Activated naive CD8-positive, alpha-beta T cell treated with anti-CD3 and anti-CD28 coated beads for 36 hours (primary cell): ENCODE measurements around the gene CFAP47. TPM values are rescaled to one million over a fixed set of nuclear protein-coding genes. Genes with fewer than 3 reads are reported as not detected.
"Not testable (repeated sequence)": the region's sequence is repeated elsewhere in the genome, so short reads cannot be mapped to it uniquely, and the experiment has no call there.

Experiments
- DNase-seq: peaks from one replicate; pipeline ENCODE4 v3.0.0; 2021
- H3K27ac Mint-ChIP-seq: one replicate; pipeline ENCODE4 v1.8.0; 2022; ENCODE audit warnings: mild to moderate bottlenecking, moderate library complexity, mixed read lengths
- H3K27me3 Mint-ChIP-seq: one replicate; pipeline ENCODE4 v1.8.0; 2022; ENCODE audit warnings: mild to moderate bottlenecking, mixed read lengths
- H3K36me3 Mint-ChIP-seq: one replicate; pipeline ENCODE4 v1.8.0; 2021; ENCODE audit warnings: mild to moderate bottlenecking, mixed read lengths
- H3K4me1 Mint-ChIP-seq: one replicate; pipeline ENCODE4 v1.8.0; 2021; ENCODE audit warnings: mixed read lengths
- H3K4me3 Mint-ChIP-seq: one replicate; pipeline ENCODE4 v1.8.0; 2022; ENCODE audit warnings: mild to moderate bottlenecking, moderate library complexity, mixed read lengths
- H3K9me3 Mint-ChIP-seq: one replicate; pipeline ENCODE4 v1.8.0; 2022; ENCODE audit warnings: mixed read lengths
- total RNA-seq, 2 experiments: library from RNA; stranded (reverse); gene quantifications; one replicate each; pipeline ENCODE4 v1.2.3, GENCODE V29; 2021

The CFAP47 gene
- total RNA-seq = not detected

GRCh38 chrX:35919536-35920309 is at the start of gene CFAP47:
Gene CFAP47, plus strand, starts transcription at chrX:35919734. Its CDS starts 66 bp downstream, at chrX:35919800.
- H3K36me3 Mint-ChIP-seq = no peaks in the 10 kb centered on the region
- DNase-seq = peak; percentile 2
- H3K9me3 Mint-ChIP-seq = no peaks in the 10 kb centered on the region
- no peaks in the 10 kb centered on the region for H3K27me3 Mint-ChIP-seq
- no peaks in the 10 kb centered on the region for H3K4me1 Mint-ChIP-seq
- H3K4me3 Mint-ChIP-seq = no peak within 1 kb of the TSS
- no peak within 1 kb of the TSS for H3K27ac Mint-ChIP-seq

DNA sequence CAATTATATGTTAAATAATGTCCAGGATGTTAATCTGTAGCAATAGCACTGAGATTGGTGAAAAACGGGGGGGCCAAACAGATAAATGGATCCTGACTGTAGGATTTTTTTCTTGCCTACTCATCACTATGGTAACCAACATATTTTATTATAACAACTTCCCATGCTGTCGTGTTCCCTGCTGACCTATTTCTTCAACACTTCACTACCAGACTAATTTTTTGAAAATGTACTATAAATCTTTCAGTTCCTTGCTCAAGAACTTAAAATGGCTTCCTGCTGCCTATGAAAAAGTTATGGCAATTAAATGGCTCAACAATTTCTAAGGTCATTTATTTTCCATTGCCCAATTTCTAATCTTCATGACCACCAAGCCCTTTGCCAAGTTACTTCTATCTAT is 38.9 kb upstream of the CFAP47 start:
- Mint-ChIP-seq H3K4me3 (no peak overlapping the region), H3K36me3 (no peaks in the 10 kb centered on the region), H3K9me3 (no peaks in the 10 kb centered on the region), H3K27ac (no peak overlapping the region), H3K4me1 (no peaks in the 10 kb centered on the region), H3K27me3 (no peaks in the 10 kb centered on the region)
- no peak for DNase-seq

- DNase-seq = no peak
- H3K4me3 Mint-ChIP-seq = no peak overlapping the region
- H3K27ac Mint-ChIP-seq = no peak overlapping the region
Observed at GRCh38 chrX:35886135-35886534, 33.4 kb upstream of the CFAP47 start.

GRCh38 chrX:35890699-35891098 is 28.8 kb upstream of the CFAP47 start:
- no peaks in the 10 kb centered on the region for H3K4me1 Mint-ChIP-seq
- H3K27me3 Mint-ChIP-seq = no peaks in the 10 kb centered on the region
- no peak overlapping the region for H3K4me3 Mint-ChIP-seq
- no peaks in the 10 kb centered on the region for H3K9me3 Mint-ChIP-seq
- no peaks in the 10 kb centered on the region for H3K36me3 Mint-ChIP-seq
- DNase-seq = no peak
- no peak overlapping the region for H3K27ac Mint-ChIP-seq

More at GRCh38 chrX:35886135-35886534, 33.4 kb upstream of the CFAP47 start:
- no peaks in the 10 kb centered on the region for H3K27me3 Mint-ChIP-seq
- no peaks in the 10 kb centered on the region for H3K9me3 Mint-ChIP-seq
- no peaks in the 10 kb centered on the region for H3K4me1 Mint-ChIP-seq
- no peaks in the 10 kb centered on the region for H3K36me3 Mint-ChIP-seq

DNA sequence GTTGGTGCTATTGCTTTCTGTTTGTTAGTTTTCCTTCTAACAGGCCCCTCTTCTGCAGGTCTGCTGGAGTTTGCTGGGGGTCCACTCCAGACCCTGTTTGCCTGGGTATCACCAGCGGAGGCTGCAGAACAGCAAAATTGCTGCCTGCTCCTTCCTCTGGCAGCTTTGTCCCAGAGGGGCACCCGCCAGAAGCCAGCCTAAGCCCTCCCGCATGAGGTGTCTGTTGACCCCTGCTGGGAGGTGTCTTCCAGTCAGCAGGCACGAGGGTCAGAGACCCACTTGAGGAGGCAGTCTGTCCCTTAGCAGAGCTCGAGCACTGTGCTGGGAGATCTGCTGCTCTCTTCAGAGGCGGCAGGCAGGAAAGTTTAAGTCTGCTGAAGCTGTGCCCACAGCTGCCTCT is 67.3 kb downstream of the CFAP47 start:
- not testable (repeated sequence) for H3K36me3 Mint-ChIP-seq, H3K4me1 Mint-ChIP-seq, H3K9me3 Mint-ChIP-seq, H3K27me3 Mint-ChIP-seq, H3K27ac Mint-ChIP-seq, DNase-seq, H3K4me3 Mint-ChIP-seq

DNA sequence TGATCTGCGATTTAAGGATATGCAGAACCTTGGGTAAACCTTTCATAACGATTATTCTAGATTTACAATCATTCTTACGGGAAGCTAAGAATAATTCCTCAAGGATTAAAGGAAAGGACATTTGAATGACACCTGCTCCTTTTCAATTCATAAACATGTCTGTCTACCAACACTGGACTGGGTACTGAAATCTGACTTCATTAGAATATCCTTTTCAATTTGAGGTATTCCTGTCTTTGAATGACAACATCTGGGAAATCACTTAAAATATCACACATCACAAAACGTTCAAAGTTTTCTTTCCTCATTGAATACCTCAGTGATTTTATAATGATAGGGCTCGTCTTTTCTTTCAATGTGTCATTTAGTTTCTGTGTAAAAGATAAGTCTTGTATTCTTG is 87.7 kb downstream of the CFAP47 start:
- Mint-ChIP-seq H3K27ac (no peak overlapping the region), H3K36me3 (no peaks in the 10 kb centered on the region)

GRCh38 chrX:36019125-36019524 is 99.6 kb downstream of the CFAP47 start:
- H3K27ac Mint-ChIP-seq = no peak overlapping the region
- DNase-seq = no peak
- H3K4me1 Mint-ChIP-seq = no peaks in the 10 kb centered on the region
- no peaks in the 10 kb centered on the region for H3K27me3 Mint-ChIP-seq
- H3K36me3 Mint-ChIP-seq = no peaks in the 10 kb centered on the region
- H3K4me3 Mint-ChIP-seq = no peak overlapping the region
- H3K9me3 Mint-ChIP-seq = peaks cover 2% of the 10 kb centered on the region

More for the DNA sequence above, 87.7 kb downstream of the CFAP47 start:
- no peaks in the 10 kb centered on the region for H3K4me1 Mint-ChIP-seq
- H3K4me3 Mint-ChIP-seq = no peak overlapping the region
- no peaks in the 10 kb centered on the region for H3K27me3 Mint-ChIP-seq
- no peaks in the 10 kb centered on the region for H3K9me3 Mint-ChIP-seq
- DNase-seq = no peak

GRCh38 chrX:36035550-36035949 is 116.0 kb downstream of the CFAP47 start:
- H3K9me3 Mint-ChIP-seq = no peaks in the 10 kb centered on the region
- no peaks in the 10 kb centered on the region for H3K36me3 Mint-ChIP-seq
- H3K4me1 Mint-ChIP-seq = no peaks in the 10 kb centered on the region
- no peak overlapping the region for H3K27ac Mint-ChIP-seq
- H3K4me3 Mint-ChIP-seq = no peak overlapping the region
- no peaks in the 10 kb centered on the region for H3K27me3 Mint-ChIP-seq
- DNase-seq = no peak

DNA sequence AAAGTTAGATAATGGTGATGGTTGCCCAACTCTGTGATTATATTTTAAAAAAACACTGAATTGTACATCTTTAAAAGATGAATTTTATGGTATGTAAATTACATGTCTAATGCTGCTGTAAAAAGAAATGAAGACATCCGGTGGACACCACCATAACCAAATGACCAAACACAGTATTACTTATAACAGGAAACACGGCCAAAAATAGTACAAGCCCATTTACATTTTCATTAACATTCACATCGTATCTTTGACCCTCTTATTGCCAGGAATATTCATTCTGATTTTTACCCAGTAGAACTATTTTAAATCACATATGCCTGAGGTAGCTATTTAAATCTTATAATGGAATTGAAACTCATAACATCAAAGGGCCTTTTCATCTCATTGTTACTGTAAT is 143.2 kb downstream of the CFAP47 start:
- no peaks in the 10 kb centered on the region for H3K9me3 Mint-ChIP-seq
- no peak overlapping the region for H3K27ac Mint-ChIP-seq
- H3K4me1 Mint-ChIP-seq = no peaks in the 10 kb centered on the region
- H3K27me3 Mint-ChIP-seq = no peaks in the 10 kb centered on the region
- no peak overlapping the region for H3K4me3 Mint-ChIP-seq
- DNase-seq = no peak
- H3K36me3 Mint-ChIP-seq = no peaks in the 10 kb centered on the region

- H3K27ac Mint-ChIP-seq = no peak overlapping the region
- no peaks in the 10 kb centered on the region for H3K27me3 Mint-ChIP-seq
- no peaks in the 10 kb centered on the region for H3K4me1 Mint-ChIP-seq
- H3K4me3 Mint-ChIP-seq = no peak overlapping the region
- no peaks in the 10 kb centered on the region for H3K9me3 Mint-ChIP-seq
- no peak for DNase-seq
- H3K36me3 Mint-ChIP-seq = no peaks in the 10 kb centered on the region
Observed at GRCh38 chrX:36071061-36071460, 151.5 kb downstream of the CFAP47 start.

GRCh38 chrX:36075009-36075408 is 155.5 kb downstream of the CFAP47 start:
- not testable (repeated sequence) for H3K4me3 Mint-ChIP-seq, DNase-seq, H3K36me3 Mint-ChIP-seq, H3K9me3 Mint-ChIP-seq, H3K27ac Mint-ChIP-seq, H3K27me3 Mint-ChIP-seq, H3K4me1 Mint-ChIP-seq

GRCh38 chrX:36083256-36083655 is 163.7 kb downstream of the CFAP47 start:
- no peak overlapping the region for H3K27ac Mint-ChIP-seq
- H3K36me3 Mint-ChIP-seq = no peaks in the 10 kb centered on the region
- H3K4me1 Mint-ChIP-seq = no peaks in the 10 kb centered on the region
- no peaks in the 10 kb centered on the region for H3K9me3 Mint-ChIP-seq
- no peak for DNase-seq
- no peaks in the 10 kb centered on the region for H3K27me3 Mint-ChIP-seq
- H3K4me3 Mint-ChIP-seq = no peak overlapping the region

DNA sequence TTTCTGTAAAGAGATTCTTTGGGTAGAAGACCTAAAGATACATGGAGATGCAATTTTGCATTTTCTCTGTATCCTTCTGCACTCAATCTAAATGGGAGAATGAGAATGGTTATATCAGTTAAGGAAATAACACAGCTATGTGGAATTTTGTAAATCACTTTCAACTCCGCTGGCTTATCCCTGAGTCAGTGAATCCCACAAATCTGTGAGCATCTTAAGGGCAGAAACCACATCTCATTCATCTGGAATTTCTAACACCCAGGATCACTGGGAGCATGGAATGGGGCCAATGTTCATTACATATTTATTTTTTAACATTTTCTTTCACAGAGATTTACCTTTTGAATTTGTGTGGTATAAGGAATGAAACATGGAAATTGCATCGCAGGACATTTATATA is 167.8 kb downstream of the CFAP47 start:
- H3K36me3 Mint-ChIP-seq = no peaks in the 10 kb centered on the region
- DNase-seq = no peak
- no peaks in the 10 kb centered on the region for H3K4me1 Mint-ChIP-seq
- H3K27ac Mint-ChIP-seq = no peak overlapping the region
- no peaks in the 10 kb centered on the region for H3K9me3 Mint-ChIP-seq
- no peaks in the 10 kb centered on the region for H3K27me3 Mint-ChIP-seq
- H3K4me3 Mint-ChIP-seq = no peak overlapping the region

- DNase-seq = not testable (repeated sequence)
Observed at GRCh38 chrX:36088939-36089338, 169.4 kb downstream of the CFAP47 start.

DNA sequence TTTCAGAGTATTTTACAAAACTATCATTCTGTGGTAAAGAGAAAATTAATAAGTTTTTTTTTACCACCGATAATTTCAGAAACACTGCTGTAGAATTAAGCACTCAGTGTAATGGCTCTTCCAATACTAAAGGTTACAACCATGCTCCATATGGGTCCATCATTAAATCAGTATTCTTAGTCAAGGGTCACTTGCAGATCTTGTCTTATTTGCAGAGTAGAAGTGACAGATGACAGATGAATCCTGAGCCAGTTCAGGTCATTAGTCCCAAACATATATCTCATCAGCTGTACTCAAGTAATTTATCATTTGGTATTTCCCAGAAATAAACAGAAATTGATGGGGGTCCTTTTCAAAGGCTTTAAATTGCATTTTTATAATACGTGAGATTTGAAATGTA is 182.9 kb downstream of the CFAP47 start:
- H3K4me3 Mint-ChIP-seq = no peak overlapping the region
- no peak for DNase-seq
- H3K4me1 Mint-ChIP-seq = no peaks in the 10 kb centered on the region
- H3K27me3 Mint-ChIP-seq = no peaks in the 10 kb centered on the region
- H3K36me3 Mint-ChIP-seq = no peaks in the 10 kb centered on the region
- H3K9me3 Mint-ChIP-seq = no peaks in the 10 kb centered on the region
- H3K27ac Mint-ChIP-seq = no peak overlapping the region

More at GRCh38 chrX:36088939-36089338, 169.4 kb downstream of the CFAP47 start:
- not testable (repeated sequence) for H3K27ac Mint-ChIP-seq, H3K27me3 Mint-ChIP-seq, H3K4me3 Mint-ChIP-seq, H3K36me3 Mint-ChIP-seq, H3K4me1 Mint-ChIP-seq, H3K9me3 Mint-ChIP-seq

GRCh38 chrX:36116222-36116621 is 196.7 kb downstream of the CFAP47 start:
- Mint-ChIP-seq H3K27ac (no peak overlapping the region), H3K9me3 (peaks cover 3% of the 10 kb centered on the region), H3K27me3 (no peaks in the 10 kb centered on the region), H3K4me1 (no peaks in the 10 kb centered on the region), H3K36me3 (no peaks in the 10 kb centered on the region), H3K4me3 (no peak overlapping the region)
- DNase-seq = no peak
